CD4-positive, alpha-beta T cell treated with Interleukin-15 for 4 hours (primary cell): Measurements from ENCODE around the gene MAPK7.

Experiments
- DNase-seq: peaks from one replicate; pipeline ENCODE4 v3.0.0-alpha.2; 2020; ENCODE audit warnings: low spot score

The MAPK7 gene

DNA sequence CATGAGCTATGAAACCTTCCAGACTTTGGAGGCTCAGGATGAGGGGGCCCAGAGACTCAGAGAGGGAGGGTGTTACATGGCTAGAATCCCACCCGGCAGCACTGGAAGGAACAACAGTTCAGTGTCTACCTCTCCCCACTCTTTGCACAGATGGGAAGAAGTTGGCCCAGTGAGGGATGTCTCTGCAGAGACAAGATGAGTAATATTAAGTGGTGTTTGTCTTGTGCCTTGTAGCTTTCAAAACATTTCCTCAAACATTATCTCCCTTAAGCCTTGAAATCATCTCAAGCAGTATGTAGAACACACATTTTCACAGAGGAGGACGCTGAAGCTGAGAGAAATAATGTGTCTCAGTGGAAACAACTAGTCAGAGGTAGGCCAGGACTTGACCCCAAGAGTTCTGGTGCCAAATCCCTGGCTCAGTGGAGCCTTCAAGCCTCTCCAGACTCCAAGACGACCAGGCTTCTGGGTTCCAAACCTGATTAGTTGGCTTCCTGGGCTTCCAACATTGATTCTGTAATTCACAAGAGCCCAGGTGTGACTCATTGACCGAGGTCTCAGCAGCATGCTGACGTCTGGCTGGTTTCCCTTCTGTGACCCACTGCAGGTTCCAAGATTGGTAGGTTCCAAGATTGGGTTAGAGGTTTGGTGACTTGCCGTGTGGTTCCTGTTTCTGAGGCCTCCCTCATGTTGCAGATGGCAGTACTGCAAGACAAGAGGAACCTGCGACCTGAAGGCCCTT lies 40.1 kb downstream of the MAPK7 start:
- peak; percentile 10 for DNase-seq

DNA sequence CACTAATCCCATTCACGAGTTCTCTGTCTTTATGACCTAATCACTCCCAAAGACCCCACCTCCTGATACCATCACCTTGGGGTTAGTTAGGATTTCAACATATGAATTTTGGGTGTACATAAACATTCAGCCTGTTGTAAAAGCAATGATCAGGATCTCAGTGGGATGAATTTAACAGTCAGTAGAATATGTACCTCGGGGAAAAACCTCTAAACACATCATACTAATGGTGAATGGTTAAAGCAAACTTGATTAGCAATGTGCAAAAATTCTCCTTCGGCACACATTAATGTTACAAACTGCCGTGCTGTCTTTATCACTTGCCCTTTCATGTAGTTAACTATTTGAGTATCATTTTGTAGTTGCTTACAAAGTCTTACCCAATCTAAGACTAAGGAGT lies 42.9 kb downstream of the MAPK7 start:
- DNase-seq = no peak

DNA sequence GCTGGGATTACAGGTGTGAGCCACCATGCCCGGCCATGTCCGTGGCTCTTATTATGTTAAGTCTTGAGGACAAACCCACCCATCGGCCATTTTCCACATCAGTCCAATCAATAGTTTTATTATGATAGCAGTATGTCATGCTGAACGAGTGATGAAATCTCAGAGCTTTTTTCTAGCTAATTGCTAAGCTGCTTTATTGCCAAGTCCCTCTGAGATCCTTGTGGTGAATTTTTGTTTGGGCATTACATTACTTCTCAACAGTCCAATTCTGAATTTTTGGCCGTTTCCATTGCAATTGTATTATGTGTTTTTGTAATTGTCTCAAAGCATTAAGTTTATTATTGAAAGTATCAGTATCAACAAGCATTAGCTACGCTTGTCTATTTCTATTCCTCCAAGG lies 43.6 kb downstream of the MAPK7 start:
- DNase-seq = no peak

GRCh38 chr17:19424934-19425868 lies 46.9 kb downstream of the MAPK7 start:
- DNase-seq = no peak

DNA sequence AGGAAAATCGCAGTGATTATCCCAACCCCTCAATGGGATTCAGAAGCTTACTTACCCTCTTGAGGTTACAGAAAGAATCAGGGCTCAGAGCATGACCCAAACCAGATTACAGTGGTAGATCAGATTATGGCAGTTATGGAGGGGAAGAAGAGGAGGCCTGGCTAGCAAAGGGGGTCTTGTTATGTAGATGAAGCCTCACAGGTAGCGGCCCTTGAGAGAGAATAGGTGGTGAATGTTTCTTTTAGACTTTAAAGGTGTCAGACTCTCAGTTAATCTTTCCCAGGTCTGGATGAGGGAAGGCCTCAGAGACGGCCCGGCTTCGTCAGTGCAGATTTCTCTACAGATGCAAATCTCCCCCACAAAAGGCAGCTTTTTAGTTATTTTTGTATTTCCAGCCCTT lies 48.3 kb downstream of the MAPK7 start:
- no peak for DNase-seq

DNA sequence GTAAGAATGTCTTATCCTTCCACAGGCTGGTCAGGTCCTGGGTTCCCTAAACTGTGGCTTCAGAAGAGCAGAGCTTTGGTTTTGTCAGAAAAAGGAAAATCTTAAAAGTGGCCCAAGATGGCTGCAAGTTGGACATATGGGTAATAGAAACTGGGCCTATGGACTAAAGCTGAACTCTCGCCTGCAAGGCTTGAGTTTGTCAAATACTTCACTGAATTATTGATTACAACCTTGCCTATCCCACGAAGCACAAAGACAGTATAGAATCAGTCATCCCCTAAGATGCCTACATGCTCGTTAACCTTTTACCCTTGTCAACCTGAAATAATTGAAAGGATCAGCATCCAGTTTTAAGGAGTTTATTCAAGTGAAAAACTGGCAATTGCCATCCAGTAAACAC lies 53.4 kb downstream of the MAPK7 start:
- DNase-seq = no peak
